Activated naive CD8-positive, alpha-beta T cell treated with anti-CD3 and anti-CD28 coated beads for 36 hours (primary cell): ENCODE measurements around the gene MYL11. TPM values are rescaled to one million over a fixed set of nuclear protein-coding genes. Genes with fewer than 3 reads are reported as not detected.
A peak's percentile ranks its signal among the peaks of the same experiment; 100 is the strongest.

Experiments used
- DNase-seq: peaks from one replicate; pipeline ENCODE4 v3.0.0; 2021
- H3K27ac Mint-ChIP-seq: one replicate; pipeline ENCODE4 v1.8.0; 2022; ENCODE audit warnings: mild to moderate bottlenecking, moderate library complexity, mixed read lengths
- H3K27me3 Mint-ChIP-seq: one replicate; pipeline ENCODE4 v1.8.0; 2022; ENCODE audit warnings: mild to moderate bottlenecking, mixed read lengths
- H3K36me3 Mint-ChIP-seq: one replicate; pipeline ENCODE4 v1.8.0; 2021; ENCODE audit warnings: mild to moderate bottlenecking, mixed read lengths
- H3K4me1 Mint-ChIP-seq: one replicate; pipeline ENCODE4 v1.8.0; 2021; ENCODE audit warnings: mixed read lengths
- H3K4me3 Mint-ChIP-seq: one replicate; pipeline ENCODE4 v1.8.0; 2022; ENCODE audit warnings: mild to moderate bottlenecking, moderate library complexity, mixed read lengths
- H3K9me3 Mint-ChIP-seq: one replicate; pipeline ENCODE4 v1.8.0; 2022; ENCODE audit warnings: mixed read lengths
- total RNA-seq, 2 experiments: library from RNA; stranded (reverse); gene quantifications; one replicate each; pipeline ENCODE4 v1.2.3, GENCODE V29; 2021

Gene MYL11
- total RNA-seq, 2 experiments from 2014 or later, result 1.2 to 1.5 TPM

- H3K9me3 Mint-ChIP-seq, result no peaks in the 10 kb centered on the region
- peaks cover 12% of the 10 kb centered on the region for H3K36me3 Mint-ChIP-seq
- peaks cover 27% of the 10 kb centered on the region for H3K4me1 Mint-ChIP-seq
- peaks cover 4% of the 10 kb centered on the region for H3K27me3 Mint-ChIP-seq
- H3K4me3 Mint-ChIP-seq, result no peak overlapping the region
- peak overlapping the region; percentile 36 for H3K27ac Mint-ChIP-seq
- no peak for DNase-seq
Measured at GRCh38 chr16:30372725-30373124, 1.9 kb upstream of the MYL11 start.

DNA sequence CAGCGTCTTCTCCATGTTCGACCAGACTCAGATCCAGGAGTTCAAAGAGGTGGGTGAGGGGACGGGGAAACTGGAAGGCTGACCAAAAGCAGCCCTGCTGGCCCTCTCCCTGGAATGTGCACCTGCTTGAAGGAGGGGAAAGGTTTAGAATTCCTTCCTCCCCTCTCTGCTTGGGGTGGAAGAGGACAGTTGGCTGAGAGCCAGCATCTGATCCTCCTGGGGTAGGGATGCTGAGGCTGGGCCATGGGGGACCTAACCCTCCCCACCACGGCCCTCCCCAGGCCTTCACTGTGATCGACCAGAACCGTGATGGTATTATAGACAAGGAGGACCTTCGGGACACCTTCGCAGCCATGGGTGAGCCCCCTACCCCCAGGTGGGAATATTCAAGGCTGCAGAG, 1.3 kb downstream of the MYL11 start:
- Mint-ChIP-seq H3K27ac (peak overlapping the region; percentile 42), H3K4me1 (peaks cover 39% of the 10 kb centered on the region), H3K4me3 (no peak overlapping the region), H3K27me3 (peaks cover 3% of the 10 kb centered on the region), H3K9me3 (no peaks in the 10 kb centered on the region), H3K36me3 (peaks cover 29% of the 10 kb centered on the region)
- no peak for DNase-seq

GRCh38 chr16:30376461-30376902, 1.9 kb downstream of the MYL11 start:
- peak overlapping the region; percentile 100 for H3K27ac Mint-ChIP-seq
- H3K4me1 Mint-ChIP-seq, result peaks cover 41% of the 10 kb centered on the region
- DNase-seq, result no peak
- H3K4me3 Mint-ChIP-seq, result no peak overlapping the region
- H3K9me3 Mint-ChIP-seq, result no peaks in the 10 kb centered on the region
- peaks cover 35% of the 10 kb centered on the region for H3K36me3 Mint-ChIP-seq
- peaks cover 3% of the 10 kb centered on the region for H3K27me3 Mint-ChIP-seq

- Mint-ChIP-seq H3K27me3 (peaks cover 3% of the 10 kb centered on the region), H3K4me1 (peaks cover 37% of the 10 kb centered on the region), H3K36me3 (peaks cover 38% of the 10 kb centered on the region), H3K27ac (peak overlapping the region; percentile 100), H3K9me3 (no peaks in the 10 kb centered on the region), H3K4me3 (peak overlapping the region; percentile 96)
- no peak for DNase-seq
Measured at GRCh38 chr16:30377050-30377811, 2.6 kb downstream of the MYL11 start.

GRCh38 chr16:30377812-30378235, 3.2 kb downstream of the MYL11 start:
- peak overlapping the region; percentile 96 for H3K4me3 Mint-ChIP-seq
- peaks cover 3% of the 10 kb centered on the region for H3K27me3 Mint-ChIP-seq
- H3K9me3 Mint-ChIP-seq, result no peaks in the 10 kb centered on the region
- peak; percentile 85 for DNase-seq
- peaks cover 38% of the 10 kb centered on the region for H3K36me3 Mint-ChIP-seq
- H3K4me1 Mint-ChIP-seq, result peaks cover 41% of the 10 kb centered on the region
- H3K27ac Mint-ChIP-seq, result peak overlapping the region; percentile 100

- Mint-ChIP-seq H3K36me3 (peaks cover 38% of the 10 kb centered on the region), H3K9me3 (no peaks in the 10 kb centered on the region), H3K4me3 (peak overlapping the region; percentile 96), H3K4me1 (peaks cover 44% of the 10 kb centered on the region), H3K27ac (peak overlapping the region; percentile 100), H3K27me3 (peaks cover 3% of the 10 kb centered on the region)
- peak; percentile 100 for DNase-seq
Measured at GRCh38 chr16:30378236-30379157, 3.9 kb downstream of the MYL11 start.

DNA sequence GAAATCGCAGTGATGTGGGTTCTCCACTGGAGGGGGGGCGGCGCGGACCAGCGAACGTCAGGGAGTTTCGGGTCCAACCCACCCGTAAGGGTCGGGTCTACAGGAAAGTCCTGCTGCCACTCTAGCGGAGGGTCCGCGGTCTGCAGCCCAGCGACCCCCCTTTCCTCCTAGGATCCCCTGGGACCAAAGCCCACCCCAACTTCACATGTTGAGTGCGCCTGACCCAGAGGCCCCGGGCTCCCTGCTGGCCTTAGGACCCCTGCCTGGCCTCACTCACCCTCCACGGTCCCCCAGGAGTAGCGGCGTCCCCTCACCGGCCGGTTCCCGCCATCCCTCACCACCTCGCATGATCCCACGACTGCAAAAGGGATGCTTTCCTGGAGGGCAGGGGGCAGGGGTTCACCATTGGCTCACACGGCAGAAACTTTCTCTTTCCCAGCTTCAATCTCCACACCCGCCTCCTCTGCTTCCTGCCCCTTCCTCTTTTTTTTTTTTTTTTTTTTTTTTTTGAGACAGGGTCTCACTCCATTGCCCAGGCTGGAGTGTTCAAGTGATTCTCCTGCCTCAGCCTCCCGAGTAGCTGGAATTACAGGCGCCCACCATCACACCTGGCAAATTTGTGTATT, 4.7 kb downstream of the MYL11 start:
- no peak for DNase-seq
- peak overlapping the region; percentile 100 for H3K27ac Mint-ChIP-seq
- H3K9me3 Mint-ChIP-seq, result no peaks in the 10 kb centered on the region
- peaks cover 42% of the 10 kb centered on the region for H3K36me3 Mint-ChIP-seq
- peaks cover 47% of the 10 kb centered on the region for H3K4me1 Mint-ChIP-seq
- peak overlapping the region; percentile 96 for H3K4me3 Mint-ChIP-seq
- H3K27me3 Mint-ChIP-seq, result peaks cover 3% of the 10 kb centered on the region

- H3K36me3 Mint-ChIP-seq, result peaks cover 42% of the 10 kb centered on the region
- H3K4me1 Mint-ChIP-seq, result peaks cover 47% of the 10 kb centered on the region
- H3K27me3 Mint-ChIP-seq, result peaks cover 3% of the 10 kb centered on the region
- no peaks in the 10 kb centered on the region for H3K9me3 Mint-ChIP-seq
- H3K27ac Mint-ChIP-seq, result peak overlapping the region; percentile 100
- H3K4me3 Mint-ChIP-seq, result peak overlapping the region; percentile 96
- no peak for DNase-seq
Measured at GRCh38 chr16:30380072-30380802, 5.6 kb downstream of the MYL11 start.

DNA sequence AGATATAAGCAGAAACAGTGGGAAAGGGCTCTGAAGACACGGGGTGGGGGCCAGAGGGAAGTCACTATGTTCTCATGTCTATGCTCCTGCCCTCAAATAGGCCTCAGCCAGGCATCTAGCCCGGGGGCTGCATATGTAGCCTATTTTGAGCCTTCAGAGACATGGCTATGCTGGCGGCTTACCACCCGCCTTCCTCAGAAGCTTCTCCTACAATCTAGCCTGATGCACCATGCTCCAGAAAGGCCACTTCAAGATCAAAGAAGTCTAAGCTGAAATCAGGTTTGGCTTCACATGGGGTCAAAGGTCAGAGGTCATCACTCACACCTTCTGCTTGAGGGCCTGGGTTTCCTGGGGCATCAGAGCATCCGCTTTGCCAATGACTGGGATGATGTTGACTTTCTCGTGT, 6.2 kb downstream of the MYL11 start:
- H3K36me3 Mint-ChIP-seq, result peaks cover 42% of the 10 kb centered on the region
- DNase-seq, result no peak
- peaks cover 45% of the 10 kb centered on the region for H3K4me1 Mint-ChIP-seq
- peak overlapping the region; percentile 92 for H3K4me3 Mint-ChIP-seq
- H3K27me3 Mint-ChIP-seq, result peaks cover 3% of the 10 kb centered on the region
- H3K9me3 Mint-ChIP-seq, result no peaks in the 10 kb centered on the region
- peak overlapping the region; percentile 96 for H3K27ac Mint-ChIP-seq

DNA sequence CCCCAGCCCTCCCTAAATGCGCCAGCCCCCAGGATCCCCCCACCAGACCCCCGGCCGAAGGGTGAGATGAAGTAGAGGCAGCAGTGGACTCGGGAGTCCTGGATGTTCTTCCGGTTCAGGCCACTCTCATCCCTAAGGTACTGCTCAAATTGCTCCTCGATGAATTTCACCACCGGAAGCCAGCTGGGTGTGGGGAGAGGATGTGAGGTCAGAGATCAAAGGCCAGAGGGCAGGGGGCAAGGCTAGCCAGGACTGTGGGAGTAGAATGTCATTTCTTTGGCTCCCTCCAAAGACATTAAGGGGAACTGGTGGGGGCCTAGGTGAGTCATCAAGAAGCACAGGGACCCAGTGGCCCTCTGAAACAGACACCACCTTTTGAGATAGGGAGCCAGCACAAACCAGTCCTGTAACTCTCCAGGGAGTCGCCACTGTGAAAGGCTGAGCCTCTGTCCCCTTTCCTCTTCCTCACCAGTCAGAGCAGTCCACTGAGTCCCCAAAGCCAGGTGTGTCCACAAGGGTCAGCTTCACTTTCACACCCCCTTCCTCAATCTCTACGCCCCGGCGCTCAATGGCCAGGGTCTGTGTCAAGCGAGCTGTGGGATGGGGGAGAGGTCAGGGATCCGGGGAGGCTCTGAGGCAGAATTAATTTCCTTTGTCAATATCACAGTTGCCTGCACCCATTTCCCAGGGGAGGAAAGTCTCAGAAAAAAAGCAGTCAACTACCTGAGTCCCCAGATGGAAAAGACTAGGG, 6.9 kb downstream of the MYL11 start:
- peaks cover 42% of the 10 kb centered on the region for H3K36me3 Mint-ChIP-seq
- peaks cover 3% of the 10 kb centered on the region for H3K27me3 Mint-ChIP-seq
- H3K4me1 Mint-ChIP-seq, result peaks cover 45% of the 10 kb centered on the region
- no peaks in the 10 kb centered on the region for H3K9me3 Mint-ChIP-seq
- H3K4me3 Mint-ChIP-seq, result peak overlapping the region; percentile 92
- DNase-seq, result peak; percentile 39
- H3K27ac Mint-ChIP-seq, result peak overlapping the region; percentile 96

DNA sequence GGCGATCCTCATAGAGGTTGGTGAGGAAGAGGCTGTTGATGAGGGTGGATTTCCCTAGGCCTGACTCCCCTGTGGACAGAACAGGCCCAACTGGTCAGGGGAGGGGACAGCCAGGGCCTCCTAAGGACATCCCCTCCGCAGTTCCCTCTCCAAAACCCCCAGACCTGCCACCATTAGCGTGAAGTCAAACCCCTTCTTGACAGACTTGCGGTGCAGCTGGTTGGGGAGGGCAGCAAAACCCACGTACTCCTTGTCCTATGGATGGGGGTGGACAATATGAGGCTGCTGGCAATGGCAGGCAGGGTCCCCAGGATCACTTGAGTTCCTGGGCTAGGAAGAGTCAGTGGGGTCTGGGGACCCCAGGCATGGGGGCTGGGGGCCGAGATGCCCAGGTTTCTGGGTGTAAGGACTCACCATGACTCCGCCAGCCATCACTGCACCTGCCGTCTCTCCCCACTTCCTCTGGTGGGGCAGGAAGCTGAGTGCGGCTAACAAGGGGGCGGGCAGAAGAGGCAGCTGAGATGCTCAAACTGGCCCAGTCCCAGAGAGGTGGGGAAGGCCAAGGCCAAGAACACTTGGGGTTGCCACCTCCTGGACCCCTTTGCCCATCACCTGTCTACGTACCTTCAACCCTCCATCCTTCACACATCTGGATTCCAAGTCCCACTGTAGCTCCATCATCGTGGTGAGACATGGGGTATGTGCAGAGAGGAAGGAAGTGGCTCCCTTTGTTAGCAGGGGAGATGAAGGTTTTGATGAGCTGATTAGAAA, 7.7 kb downstream of the MYL11 start, which contains the start of gene SEPTIN1:
Gene SEPTIN1, minus strand, starts transcription at position 451 of the 771 bp plus-strand sequence. Its CDS starts 19 bp downstream, at position 432.
- Mint-ChIP-seq H3K36me3 (peaks cover 39% of the 10 kb centered on the region), H3K4me3 (peak within 1 kb of the TSS; percentile 92), H3K27ac (peak within 1 kb of the TSS; percentile 96), H3K27me3 (peaks cover 3% of the 10 kb centered on the region), H3K9me3 (no peaks in the 10 kb centered on the region), H3K4me1 (peaks cover 41% of the 10 kb centered on the region)
- DNase-seq, result peak; percentile 79

GRCh38 chr16:30383521-30383920, 8.9 kb downstream of the MYL11 start:
- H3K4me1 Mint-ChIP-seq, result peaks cover 32% of the 10 kb centered on the region
- H3K9me3 Mint-ChIP-seq, result no peaks in the 10 kb centered on the region
- DNase-seq, result no peak
- peaks cover 35% of the 10 kb centered on the region for H3K36me3 Mint-ChIP-seq
- peak overlapping the region; percentile 92 for H3K4me3 Mint-ChIP-seq
- H3K27me3 Mint-ChIP-seq, result no peaks in the 10 kb centered on the region
- peak overlapping the region; percentile 96 for H3K27ac Mint-ChIP-seq

DNA sequence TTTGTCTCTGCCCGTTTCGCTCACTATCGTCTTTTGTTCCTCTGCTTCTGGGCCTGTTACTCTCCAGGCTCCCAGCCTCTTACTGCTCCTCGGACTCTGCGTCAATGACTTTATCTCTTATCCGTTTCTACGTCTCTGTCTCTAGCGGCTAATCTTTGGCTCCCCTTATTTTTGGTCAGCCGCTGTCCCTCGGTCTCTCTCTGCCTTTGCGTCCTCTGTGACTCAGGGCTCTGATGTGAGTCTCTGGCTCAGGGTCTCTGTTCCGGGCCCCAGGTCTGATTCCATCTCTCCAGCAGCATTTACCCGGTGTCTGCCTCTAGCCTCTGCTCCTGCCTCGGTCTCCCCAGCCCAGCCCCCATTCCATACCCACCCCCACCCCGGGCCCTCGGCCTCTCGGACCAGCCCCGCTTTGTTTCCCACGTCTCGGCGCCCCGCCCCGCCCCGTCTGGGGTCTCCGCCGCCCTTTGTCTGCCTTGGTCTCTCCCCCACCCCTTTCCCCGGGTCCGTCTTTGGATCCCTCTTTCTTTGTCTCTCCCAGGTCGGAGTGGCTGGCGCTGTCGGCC, 20.1 kb downstream of the MYL11 start:
- peaks cover 10% of the 10 kb centered on the region for H3K36me3 Mint-ChIP-seq
- H3K27me3 Mint-ChIP-seq, result no peaks in the 10 kb centered on the region
- peak overlapping the region; percentile 88 for H3K27ac Mint-ChIP-seq
- H3K4me1 Mint-ChIP-seq, result peaks cover 33% of the 10 kb centered on the region
- H3K4me3 Mint-ChIP-seq, result peak overlapping the region; percentile 94
- no peaks in the 10 kb centered on the region for H3K9me3 Mint-ChIP-seq
- no peak for DNase-seq
